OCI-LY1 (cell line): ENCODE results near the gene ARMC3.

Experiments
- EZH2 ChIP-seq: fragments of 200-600 bp; sonication (generic), shearing (Covaris generic); IDR thresholded peaks from 2 replicates; pipeline ENCODE4 v1.8.0; 2017; ENCODE audit warnings: borderline replicate concordance, mixed run types, mild to moderate bottlenecking, antibody characterized with exemption, low read length, moderate library complexity, mixed read lengths
- TF ChIP-seq, protein P1 (sequence below): fragments of 200-600 bp; sonication (generic), shearing (Covaris generic); IDR thresholded peaks from 2 replicates; pipeline ENCODE4 v1.5.1; 2017; ENCODE audit warnings: mild to moderate bottlenecking, antibody characterized with exemption, low read length, moderate library complexity, mixed read lengths

DNA sequence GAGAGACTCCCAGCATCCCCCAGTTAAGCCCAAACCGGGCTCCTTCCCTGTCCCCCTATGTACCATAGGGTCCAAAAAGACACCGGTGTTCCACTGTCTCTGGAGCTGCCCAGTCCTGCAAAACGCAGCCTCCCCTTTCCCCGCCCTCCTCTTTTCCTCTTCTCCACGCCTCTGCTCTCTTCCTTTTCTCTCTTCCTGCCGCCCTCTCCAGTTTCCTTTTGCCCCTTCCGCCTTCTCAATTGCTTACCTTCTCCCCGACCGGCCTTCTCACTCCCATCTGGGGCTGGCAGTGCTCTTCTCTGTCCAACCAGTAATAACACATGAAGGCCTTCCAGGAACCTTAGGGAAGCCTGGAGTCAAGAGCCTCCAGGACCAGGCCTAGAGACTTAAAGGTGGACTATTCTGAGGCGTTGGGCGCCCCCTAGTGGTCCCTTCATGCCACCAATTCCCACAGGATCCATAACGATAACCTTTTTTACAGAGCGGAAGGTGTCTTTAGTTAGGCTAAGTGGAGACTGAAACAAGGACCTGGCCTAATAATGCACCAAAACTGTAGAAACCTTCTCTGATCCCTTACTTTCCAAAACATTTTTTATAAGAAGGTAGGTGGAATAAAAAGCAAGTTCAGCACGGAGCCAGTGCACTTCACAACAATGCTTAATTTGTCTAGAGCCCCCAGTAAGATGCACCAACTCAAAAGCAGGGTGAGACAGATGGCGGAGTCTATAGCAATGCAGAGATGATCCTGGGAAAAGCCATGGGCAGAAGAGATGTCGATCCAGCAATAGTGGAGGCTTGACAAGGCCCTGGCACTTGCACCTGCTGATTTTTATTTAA lies 140.3 kb downstream of the ARMC3 start:
- no peak for TF ChIP-seq EZH2
- TF ChIP-seq, protein P1, sequence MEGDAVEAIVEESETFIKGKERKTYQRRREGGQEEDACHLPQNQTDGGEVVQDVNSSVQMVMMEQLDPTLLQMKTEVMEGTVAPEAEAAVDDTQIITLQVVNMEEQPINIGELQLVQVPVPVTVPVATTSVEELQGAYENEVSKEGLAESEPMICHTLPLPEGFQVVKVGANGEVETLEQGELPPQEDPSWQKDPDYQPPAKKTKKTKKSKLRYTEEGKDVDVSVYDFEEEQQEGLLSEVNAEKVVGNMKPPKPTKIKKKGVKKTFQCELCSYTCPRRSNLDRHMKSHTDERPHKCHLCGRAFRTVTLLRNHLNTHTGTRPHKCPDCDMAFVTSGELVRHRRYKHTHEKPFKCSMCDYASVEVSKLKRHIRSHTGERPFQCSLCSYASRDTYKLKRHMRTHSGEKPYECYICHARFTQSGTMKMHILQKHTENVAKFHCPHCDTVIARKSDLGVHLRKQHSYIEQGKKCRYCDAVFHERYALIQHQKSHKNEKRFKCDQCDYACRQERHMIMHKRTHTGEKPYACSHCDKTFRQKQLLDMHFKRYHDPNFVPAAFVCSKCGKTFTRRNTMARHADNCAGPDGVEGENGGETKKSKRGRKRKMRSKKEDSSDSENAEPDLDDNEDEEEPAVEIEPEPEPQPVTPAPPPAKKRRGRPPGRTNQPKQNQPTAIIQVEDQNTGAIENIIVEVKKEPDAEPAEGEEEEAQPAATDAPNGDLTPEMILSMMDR = peak; percentile 92
